Smooth muscle cell (in vitro differentiated cells): ENCODE measurements around the gene ATP8B3. TPM values are rescaled to one million over a fixed set of nuclear protein-coding genes. Genes with fewer than 3 reads are reported as not detected.
"Not testable (repeated sequence)": the region's sequence is repeated elsewhere in the genome, so short reads cannot be mapped to it uniquely, and the experiment has no call there.

ENCODE experiments used
- DNase-seq: peaks from one replicate; lab custom pipeline; 2025; ENCODE audit not compliant: unreplicated experiment; lab: John Stamatoyannopoulos, UW
- H2AFZ ChIP-seq: fragments of 200-600 bp; sonication (generic); 2 replicates; pipeline ENCODE4 v1.6.0; 2016; ENCODE audit warnings: antibody characterized with exemption, low read depth, mild to moderate bottlenecking
- H3F3A ChIP-seq: fragments of 200-600 bp; sonication (generic); 2 replicates; pipeline ENCODE4 v1.6.0; 2017; ENCODE audit warnings: antibody characterized with exemption, low read depth
- H3K27ac ChIP-seq: fragments of 200-600 bp; sonication (generic); 2 replicates; pipeline ENCODE4 v1.5.1; 2016; ENCODE audit warnings: low read depth, mild to moderate bottlenecking
- H3K27me3 ChIP-seq: fragments of 200-600 bp; sonication (generic); 2 replicates; pipeline ENCODE4 v1.6.1; 2016; ENCODE audit warnings: low read depth, mild to moderate bottlenecking
- H3K36me3 ChIP-seq: fragments of 200-600 bp; sonication (generic); 2 replicates; pipeline ENCODE4 v1.5.1; 2016; ENCODE audit warnings: low read depth
- H3K4me1 ChIP-seq: fragments of 200-600 bp; sonication (generic); 2 replicates; pipeline ENCODE4 v1.5.1; 2016; ENCODE audit warnings: low read depth
- H3K4me2 ChIP-seq: fragments of 200-600 bp; sonication (generic); 2 replicates; pipeline ENCODE4 v1.6.0; 2016; ENCODE audit warnings: mild to moderate bottlenecking
- H3K4me3 ChIP-seq: fragments of 200-600 bp; sonication (generic); 2 replicates; pipeline ENCODE4 v1.5.1; 2016; ENCODE audit warnings: mild to moderate bottlenecking
- H3K79me2 ChIP-seq: fragments of 200-600 bp; sonication (generic); 2 replicates; pipeline ENCODE4 v1.6.0; 2016; ENCODE audit warnings: low read depth, mild to moderate bottlenecking
- H3K9ac ChIP-seq: fragments of 200-600 bp; sonication (generic); 2 replicates; pipeline ENCODE4 v1.6.0; 2016; ENCODE audit warnings: low read depth
- H3K9me3 ChIP-seq: fragments of 200-600 bp; sonication (generic); replicated peaks from 2 replicates; pipeline ENCODE4 v1.5.1; 2016; ENCODE audit warnings: low read depth
- H4K20me1 ChIP-seq: fragments of 200-600 bp; sonication (generic); 2 replicates; pipeline ENCODE4 v1.6.0; 2016; ENCODE audit warnings: low read depth
- WGBS: methylation state at CpG from one replicate; pipeline ENCODE4 v1.1.7; 2016; ENCODE audit warnings: low lambda C conversion rate; 5-methylcytosine and 5-hydroxymethylcytosine counted together
- polyA plus RNA-seq: library from polyadenylated mRNA; unstranded; fragments of >200 nt; fragmentation: Nextera tagmentation; extraction: Ambion mirVana; gene quantifications from 2 replicates; pipeline ENCODE4 v1.2.1, GENCODE V29; 2016
- total RNA-seq: library from RNA; depleted of rRNA; stranded (reverse); fragments of >200 nt; gene quantifications from 2 replicates; pipeline ENCODE4 v1.2.3, GENCODE V29; 2014
- TF ChIP-seq, protein P1 (sequence below): fragments of 200-600 bp; sonication (generic); IDR thresholded peaks from 2 replicates; pipeline ENCODE4 v1.5.1; 2017; ENCODE audit warnings: borderline replicate concordance, mild to moderate bottlenecking, antibody characterized with exemption; ENCODE audit not compliant: insufficient read depth, poor library complexity, severe bottlenecking

Gene ATP8B3
- total and polyA plus RNA-seq, 2 experiments from 2014 or later, result 2.8 to 3.9 TPM

- Histone ChIP-seq H3K4me3 (no peak overlapping the region), H3F3A (no peaks in the 10 kb centered on the region), H3K9ac (no peak overlapping the region), H2AFZ (no peak overlapping the region), H3K36me3 (no peaks in the 10 kb centered on the region), H3K27ac (no peak overlapping the region), H3K27me3 (peaks cover 100% of the 10 kb centered on the region), H4K20me1 (no peaks in the 10 kb centered on the region), H3K4me1 (no peaks in the 10 kb centered on the region), H3K9me3 (no peaks in the 10 kb centered on the region), H3K79me2 (no peaks in the 10 kb centered on the region), H3K4me2 (no peak overlapping the region)
- TF ChIP-seq, protein P1, sequence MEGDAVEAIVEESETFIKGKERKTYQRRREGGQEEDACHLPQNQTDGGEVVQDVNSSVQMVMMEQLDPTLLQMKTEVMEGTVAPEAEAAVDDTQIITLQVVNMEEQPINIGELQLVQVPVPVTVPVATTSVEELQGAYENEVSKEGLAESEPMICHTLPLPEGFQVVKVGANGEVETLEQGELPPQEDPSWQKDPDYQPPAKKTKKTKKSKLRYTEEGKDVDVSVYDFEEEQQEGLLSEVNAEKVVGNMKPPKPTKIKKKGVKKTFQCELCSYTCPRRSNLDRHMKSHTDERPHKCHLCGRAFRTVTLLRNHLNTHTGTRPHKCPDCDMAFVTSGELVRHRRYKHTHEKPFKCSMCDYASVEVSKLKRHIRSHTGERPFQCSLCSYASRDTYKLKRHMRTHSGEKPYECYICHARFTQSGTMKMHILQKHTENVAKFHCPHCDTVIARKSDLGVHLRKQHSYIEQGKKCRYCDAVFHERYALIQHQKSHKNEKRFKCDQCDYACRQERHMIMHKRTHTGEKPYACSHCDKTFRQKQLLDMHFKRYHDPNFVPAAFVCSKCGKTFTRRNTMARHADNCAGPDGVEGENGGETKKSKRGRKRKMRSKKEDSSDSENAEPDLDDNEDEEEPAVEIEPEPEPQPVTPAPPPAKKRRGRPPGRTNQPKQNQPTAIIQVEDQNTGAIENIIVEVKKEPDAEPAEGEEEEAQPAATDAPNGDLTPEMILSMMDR, result no peak
- DNase-seq, result no peak
- 33% methylated on average over 23 of the region's 30 CpGs for WGBS
Measured at GRCh38 chr19:1761528-1762242, 50.4 kb downstream of the ATP8B3 start.

DNA sequence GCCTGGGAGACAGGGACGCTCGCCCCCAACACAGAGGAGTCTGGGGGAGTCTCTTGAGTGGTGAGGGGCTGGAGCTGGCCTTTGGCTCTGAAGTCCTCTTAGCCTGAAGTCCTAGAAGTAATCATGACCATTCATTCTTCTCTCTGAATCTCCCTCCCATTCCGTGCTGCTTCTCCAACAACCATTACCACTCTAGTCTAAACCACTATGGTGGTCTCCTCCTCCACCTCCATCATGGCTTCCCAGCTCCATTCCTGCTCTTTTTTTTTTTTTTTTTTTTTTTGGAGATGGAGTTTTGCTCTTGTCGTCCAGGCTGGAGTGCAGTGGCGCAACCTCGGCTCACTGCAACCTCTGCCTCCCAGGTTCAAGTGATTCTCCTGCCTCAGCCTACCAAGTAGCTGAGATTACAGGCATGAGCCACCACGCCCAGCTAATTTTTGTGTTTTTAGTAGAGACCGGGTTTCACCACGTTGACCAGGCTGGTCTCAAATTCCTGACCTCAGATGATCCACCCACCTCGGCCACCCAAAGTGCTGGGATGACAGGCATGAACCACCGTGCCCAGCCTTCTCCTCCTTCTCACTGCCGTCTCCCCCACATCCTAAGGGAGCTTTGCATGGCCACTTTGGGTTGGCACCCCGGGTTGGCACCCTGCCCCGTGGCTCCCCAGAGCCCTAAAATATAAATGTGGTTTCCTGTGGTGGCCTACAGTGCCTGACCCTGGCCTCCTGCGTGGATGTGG is 51.1 kb downstream of the ATP8B3 start:
- H3K79me2 ChIP-seq, H3K36me3 ChIP-seq, H3K4me2 ChIP-seq, H4K20me1 ChIP-seq, H3K9me3 ChIP-seq, H3K9ac ChIP-seq, H3K4me3 ChIP-seq, H3F3A ChIP-seq, H3K27ac ChIP-seq, H2AFZ ChIP-seq, DNase-seq, H3K4me1 ChIP-seq: not testable (repeated sequence)
- peaks cover 100% of the 10 kb centered on the region for H3K27me3 ChIP-seq
- 35% methylated on average over 15 of the region's 15 CpGs for WGBS

DNA sequence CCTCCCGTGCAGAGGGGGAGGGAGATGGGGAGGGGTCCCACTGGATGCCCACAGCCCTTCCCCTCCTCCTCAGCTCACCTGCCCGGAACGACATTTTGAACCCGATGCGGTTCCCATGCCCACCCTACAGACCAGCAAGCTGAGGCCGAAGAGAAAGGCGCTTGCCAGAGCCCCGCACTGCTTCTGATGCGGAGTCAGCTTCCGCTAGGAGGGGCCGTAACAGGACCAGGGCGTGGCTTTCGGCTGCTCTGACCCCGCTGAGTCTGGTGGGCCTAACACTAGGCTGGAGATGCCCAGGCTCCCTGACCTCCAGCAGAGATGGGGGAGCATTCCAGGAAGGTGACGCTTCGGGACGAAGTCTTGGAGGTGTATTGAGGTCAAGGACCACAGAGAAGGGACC is 52.1 kb downstream of the ATP8B3 start:
- 14% methylated on average over 16 of the region's 17 CpGs for WGBS
- Histone ChIP-seq H4K20me1 (no peaks in the 10 kb centered on the region), H2AFZ (no peak overlapping the region), H3K4me1 (peaks cover 7% of the 10 kb centered on the region), H3K27ac (no peak overlapping the region), H3F3A (no peaks in the 10 kb centered on the region), H3K27me3 (peaks cover 100% of the 10 kb centered on the region), H3K4me3 (no peak overlapping the region), H3K36me3 (no peaks in the 10 kb centered on the region), H3K9ac (no peak overlapping the region), H3K79me2 (no peaks in the 10 kb centered on the region), H3K9me3 (no peaks in the 10 kb centered on the region), H3K4me2 (no peak overlapping the region)
- DNase-seq, result no peak
- TF ChIP-seq, protein P1, result no peak

GRCh38 chr19:1758959-1759903 is 52.8 kb downstream of the ATP8B3 start:
- no peaks in the 10 kb centered on the region for H4K20me1 ChIP-seq
- peaks cover 12% of the 10 kb centered on the region for H3K4me1 ChIP-seq
- H3K79me2 ChIP-seq, result no peaks in the 10 kb centered on the region
- H3K27ac ChIP-seq, result no peak overlapping the region
- no peak overlapping the region for H3K4me3 ChIP-seq
- no peak overlapping the region for H3K9ac ChIP-seq
- TF ChIP-seq, protein P1, result no peak
- no peaks in the 10 kb centered on the region for H3F3A ChIP-seq
- DNase-seq, result no peak
- WGBS, result 53% methylated on average over 13 of the region's 16 CpGs
- no peak overlapping the region for H3K4me2 ChIP-seq
- no peaks in the 10 kb centered on the region for H3K36me3 ChIP-seq
- peaks cover 98% of the 10 kb centered on the region for H3K27me3 ChIP-seq
- H2AFZ ChIP-seq, result no peak overlapping the region
- no peaks in the 10 kb centered on the region for H3K9me3 ChIP-seq
